ENCODE results near the gene LRRN2. TPM values are rescaled to one million over a fixed set of nuclear protein-coding genes. Genes with fewer than 3 reads are reported as not detected.

The LRRN2 gene
- total RNA-seq, 4 donors from 2014 or later: 2.0 to 32.9 (median 23.8) TPM

DNA sequence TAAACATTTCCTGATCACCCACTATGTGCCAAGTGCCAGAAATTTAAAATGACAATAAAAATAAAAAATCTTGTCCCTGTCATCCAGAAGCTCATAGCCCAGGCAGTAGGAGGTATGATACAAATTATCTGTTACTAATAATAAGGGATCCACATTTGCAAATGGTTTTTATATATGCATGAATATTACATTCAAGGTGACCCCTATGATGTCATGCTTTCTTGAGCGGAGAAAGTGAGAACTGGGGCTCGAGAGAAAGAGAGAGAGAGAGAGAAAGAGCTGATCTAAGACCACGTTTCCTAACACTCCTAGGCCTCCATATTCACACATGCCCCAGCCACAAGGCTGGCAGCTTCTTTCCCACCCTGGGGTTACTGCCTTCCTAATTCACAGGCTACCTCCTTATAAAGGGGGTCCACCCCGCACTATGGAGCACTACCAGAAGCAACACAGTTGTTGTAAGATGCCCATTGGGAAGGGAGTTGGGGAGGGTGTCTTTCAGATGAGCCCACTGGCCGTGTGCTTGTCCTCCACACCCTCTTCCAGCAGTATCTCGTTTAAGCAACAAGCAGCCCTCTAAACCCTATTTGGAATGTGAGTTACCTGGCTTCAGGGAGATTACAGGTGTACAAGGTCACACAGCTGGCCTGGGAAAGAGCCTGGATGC lies 28.8 kb upstream of the LRRN2 start:
- Histone ChIP-seq H3K27me3 (peaks cover 9% of the 10 kb centered on the region), H3K9me3 (no peaks in the 10 kb centered on the region), H3K4me3 (no peak overlapping the region), H3K27ac (peak overlapping the region in 2 of 4 donors; percentile 32 to 66), H3K36me3 (no peaks in the 10 kb centered on the region), H3K4me1 (peaks cover 0 to 45% (median 15%) of the 10 kb centered on the region in 4 donors)
- in situ Hi-C loops (cut with MboI; ENCODE audit: low pct_ligation_motif_present in 1 of 4, low pct_unique_long_range_greater_than_20kb in 1 of 4, low sequenced_read_pairs in 3 of 4) (no loop called here), intact Hi-C loops (cut with DNase I; ENCODE audit: low total_unique reads) (no loop called here)
- TF ChIP-seq, protein P1, sequence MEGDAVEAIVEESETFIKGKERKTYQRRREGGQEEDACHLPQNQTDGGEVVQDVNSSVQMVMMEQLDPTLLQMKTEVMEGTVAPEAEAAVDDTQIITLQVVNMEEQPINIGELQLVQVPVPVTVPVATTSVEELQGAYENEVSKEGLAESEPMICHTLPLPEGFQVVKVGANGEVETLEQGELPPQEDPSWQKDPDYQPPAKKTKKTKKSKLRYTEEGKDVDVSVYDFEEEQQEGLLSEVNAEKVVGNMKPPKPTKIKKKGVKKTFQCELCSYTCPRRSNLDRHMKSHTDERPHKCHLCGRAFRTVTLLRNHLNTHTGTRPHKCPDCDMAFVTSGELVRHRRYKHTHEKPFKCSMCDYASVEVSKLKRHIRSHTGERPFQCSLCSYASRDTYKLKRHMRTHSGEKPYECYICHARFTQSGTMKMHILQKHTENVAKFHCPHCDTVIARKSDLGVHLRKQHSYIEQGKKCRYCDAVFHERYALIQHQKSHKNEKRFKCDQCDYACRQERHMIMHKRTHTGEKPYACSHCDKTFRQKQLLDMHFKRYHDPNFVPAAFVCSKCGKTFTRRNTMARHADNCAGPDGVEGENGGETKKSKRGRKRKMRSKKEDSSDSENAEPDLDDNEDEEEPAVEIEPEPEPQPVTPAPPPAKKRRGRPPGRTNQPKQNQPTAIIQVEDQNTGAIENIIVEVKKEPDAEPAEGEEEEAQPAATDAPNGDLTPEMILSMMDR (IDR thresholded peaks at IDR 0.05): no peak
- no peak for TF ChIP-seq EP300 (IDR thresholded peaks at IDR 0.05; ENCODE audit: low read depth)
- no peak for TF ChIP-seq POLR2AphosphoS5 (IDR thresholded peaks at IDR 0.05)
- TF ChIP-seq POLR2A (IDR thresholded peaks at IDR 0.05): no peak
- 78 to 79% methylated on average over 3 to 6 of the region's 6 CpGs for WGBS, 2 donors (ENCODE audit: low coverage in 1 of 2)
- DNase-seq: no peak

DNA sequence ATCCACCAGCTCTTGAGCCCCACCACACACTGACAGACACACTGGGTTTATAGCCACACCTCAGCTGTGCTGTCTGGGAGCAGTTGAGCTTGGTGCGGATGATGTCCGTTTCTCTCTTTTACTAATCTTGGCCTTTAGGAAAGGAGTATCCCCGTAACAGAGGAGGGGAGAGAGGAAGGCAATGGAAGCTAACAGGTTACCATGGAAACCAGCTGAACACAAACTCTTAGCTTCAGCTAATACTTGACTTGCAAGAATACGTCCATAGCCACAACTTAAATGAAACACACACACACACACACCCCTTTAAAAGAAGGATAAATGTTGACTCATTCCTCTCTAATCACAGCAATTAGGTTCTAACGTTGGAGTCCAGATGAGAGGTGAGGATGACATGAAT lies 28.0 kb upstream of the LRRN2 start:
- no peaks in the 10 kb centered on the region for H3K9me3 ChIP-seq
- H3K4me3 ChIP-seq: no peak overlapping the region
- H3K4me1 ChIP-seq: peaks cover 0 to 45% (median 15%) of the 10 kb centered on the region in 4 donors
- H3K27ac ChIP-seq: peak overlapping the region; percentile 7 to 66 (median 56)
- no peak for TF ChIP-seq POLR2AphosphoS5 (IDR thresholded peaks at IDR 0.05)
- TF ChIP-seq EP300 (IDR thresholded peaks at IDR 0.05; ENCODE audit: low read depth): no peak
- no peak for TF ChIP-seq POLR2A (IDR thresholded peaks at IDR 0.05)
- TF ChIP-seq, protein P1 (IDR thresholded peaks at IDR 0.05): no peak
- DNase-seq: no peak
- peaks cover 9% of the 10 kb centered on the region for H3K27me3 ChIP-seq
- WGBS, 2 donors (ENCODE audit: low coverage in 1 of 2): 52 to 70% methylated on average over 2 to 5 of the region's 5 CpGs
- intact Hi-C loops (cut with DNase I; ENCODE audit: low total_unique reads) (no loop called here), in situ Hi-C loops (cut with MboI; ENCODE audit: low pct_ligation_motif_present in 1 of 4, low pct_unique_long_range_greater_than_20kb in 1 of 4, low sequenced_read_pairs in 3 of 4) (no loop called here)
- H3K36me3 ChIP-seq: no peaks in the 10 kb centered on the region

DNA sequence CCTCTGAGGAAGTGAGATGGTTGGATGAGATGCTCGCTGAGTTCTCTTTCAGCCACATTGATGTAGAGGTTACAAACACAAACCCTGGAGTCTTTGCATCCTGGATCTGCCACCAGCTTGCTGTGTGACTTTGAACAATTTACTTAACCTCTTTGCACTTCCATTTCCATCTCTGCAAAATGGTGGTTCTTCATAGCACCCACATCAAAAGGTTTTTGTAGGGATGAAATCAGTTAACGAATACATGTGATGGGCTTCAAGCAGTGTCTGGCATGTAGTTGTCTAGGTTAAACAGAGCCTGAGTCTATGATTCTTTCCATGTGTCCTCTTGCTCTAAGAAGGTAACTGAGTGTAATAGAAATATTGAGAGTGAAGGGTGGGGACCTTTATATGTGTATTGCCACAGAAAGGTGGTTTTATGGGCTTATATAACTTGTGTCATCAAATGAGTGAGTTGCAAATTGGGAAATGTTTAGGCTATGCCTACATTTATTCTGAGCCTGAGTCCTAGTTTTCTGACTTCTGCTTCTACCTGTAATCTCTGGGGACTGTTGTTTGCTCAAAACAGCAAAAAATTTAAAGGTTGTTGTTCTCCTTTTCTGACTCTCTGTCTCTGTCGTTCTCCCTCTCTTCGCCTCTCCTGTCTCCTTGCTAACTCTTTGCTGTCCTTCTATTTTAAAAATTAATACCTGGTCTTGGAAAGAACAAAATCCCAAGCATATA lies 27.3 kb upstream of the LRRN2 start:
- Histone ChIP-seq H3K36me3 (no peaks in the 10 kb centered on the region), H3K27me3 (peaks cover 9% of the 10 kb centered on the region), H3K9me3 (no peaks in the 10 kb centered on the region), H3K4me1 (peaks cover 0 to 45% (median 15%) of the 10 kb centered on the region in 4 donors), H3K4me3 (no peak overlapping the region), H3K27ac (peak overlapping the region; percentile 7 to 66 (median 56))
- in situ Hi-C loops (cut with MboI; ENCODE audit: low pct_ligation_motif_present in 1 of 4, low pct_unique_long_range_greater_than_20kb in 1 of 4, low sequenced_read_pairs in 3 of 4): no loop called here
- no peak for DNase-seq
- intact Hi-C loops (cut with DNase I; ENCODE audit: low total_unique reads): no loop called here
- TF ChIP-seq POLR2AphosphoS5 (IDR thresholded peaks at IDR 0.05) (no peak), POLR2A (IDR thresholded peaks at IDR 0.05) (no peak), EP300 (IDR thresholded peaks at IDR 0.05; ENCODE audit: low read depth) (no peak)
- TF ChIP-seq, protein P1 (IDR thresholded peaks at IDR 0.05): no peak
- WGBS, 2 donors (ENCODE audit: low coverage in 1 of 2): 57 to 60% methylated on average over 3 to 4 of the region's 4 CpGs

DNA sequence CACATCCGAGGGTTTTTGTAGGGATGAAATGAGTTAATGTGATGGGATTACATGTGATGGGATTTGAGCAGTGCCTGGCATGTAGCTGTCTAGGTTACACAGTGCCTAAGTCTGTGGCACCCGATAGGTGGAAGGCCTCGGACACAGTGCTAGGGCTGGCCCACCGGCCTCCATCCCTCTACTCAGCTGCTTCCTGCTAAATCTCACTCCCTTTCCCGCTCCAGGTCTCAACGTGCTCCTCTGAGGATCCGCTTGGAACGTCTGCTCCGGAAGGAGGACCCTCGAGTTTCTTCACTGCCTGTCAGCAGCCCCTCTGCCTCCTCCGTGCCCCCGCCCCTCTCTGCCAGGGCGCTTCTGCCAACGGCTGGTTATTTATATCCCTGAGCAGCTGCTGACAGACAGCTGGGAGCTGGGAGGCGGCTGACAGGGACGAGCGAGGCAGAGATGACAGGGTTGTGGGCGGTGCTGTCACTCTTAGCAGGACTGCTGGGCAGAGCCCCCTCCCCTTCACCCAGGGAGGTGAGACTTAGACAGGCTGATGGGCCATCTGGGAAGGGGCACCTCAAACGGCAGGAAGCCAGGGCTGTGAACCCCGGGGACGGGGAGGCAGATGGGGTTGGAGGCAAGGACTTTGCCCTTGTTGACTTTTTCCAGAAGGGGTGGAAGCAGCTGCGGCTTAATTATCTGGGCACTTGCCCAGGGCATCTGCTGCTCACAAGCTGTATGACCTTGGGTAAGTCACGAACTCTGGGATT lies 26.6 kb upstream of the LRRN2 start:
- Histone ChIP-seq H3K36me3 (no peaks in the 10 kb centered on the region), H3K4me1 (peaks cover 0 to 42% (median 15%) of the 10 kb centered on the region in 4 donors), H3K27me3 (peaks cover 9% of the 10 kb centered on the region), H3K9me3 (no peaks in the 10 kb centered on the region), H3K4me3 (no peak overlapping the region), H3K27ac (peak overlapping the region; percentile 7 to 66 (median 28))
- intact Hi-C loops (cut with DNase I; ENCODE audit: low total_unique reads): no loop called here
- in situ Hi-C loops (cut with MboI; ENCODE audit: low pct_ligation_motif_present in 1 of 4, low pct_unique_long_range_greater_than_20kb in 1 of 4, low sequenced_read_pairs in 3 of 4): no loop called here
- DNase-seq: peak; percentile 56
- TF ChIP-seq, protein P1 (IDR thresholded peaks at IDR 0.05): no peak
- TF ChIP-seq POLR2AphosphoS5 (IDR thresholded peaks at IDR 0.05): peak; percentile 21 to 59 (median 24)
- 19 to 49% methylated on average over 3 to 23 of the region's 23 CpGs for WGBS, 2 donors (ENCODE audit: low coverage in 1 of 2)
